ENCODE data around the gene CCNJ. TPM values are rescaled to one million over a fixed set of nuclear protein-coding genes. Genes with fewer than 3 reads are reported as not detected.

Gene CCNJ
- total and polyA plus RNA-seq, 2 donors (not counting 1 experiment from before 2014, with no cell fraction given), result 2.8 to 8.9 TPM

DNA sequence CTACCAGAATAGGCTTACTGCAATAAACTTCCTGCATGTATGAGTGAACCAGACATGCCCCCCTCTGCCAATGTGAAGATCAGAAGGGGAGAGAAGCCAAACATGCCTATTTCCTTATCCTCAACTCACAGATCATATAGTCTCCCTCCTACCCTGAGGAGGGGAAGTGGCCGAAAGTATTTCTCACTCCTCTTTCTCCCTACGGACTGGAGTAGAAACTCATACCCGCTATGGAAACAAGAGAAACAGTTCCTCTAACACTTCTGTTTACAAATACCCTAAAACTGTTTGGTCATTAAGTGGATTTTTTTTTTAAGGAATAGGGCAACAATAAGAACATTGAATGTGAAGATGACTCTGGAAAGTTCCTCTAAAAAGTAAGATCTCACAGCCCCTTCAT is 31.4 kb downstream of the CCNJ start:
- H3K36me3 ChIP-seq (replicated peaks in 1 of 2; ENCODE audit: control extremely low read depth in 1 of 2, control insufficient read depth in 1 of 2, extremely low read depth in 1 of 2, insufficient read depth in 2 of 2, low read length in 1 of 2), result no peaks in the 10 kb centered on the region
- no peaks in the 10 kb centered on the region for H3K9me3 ChIP-seq (ENCODE audit: control extremely low read depth in 1 of 3, control insufficient read depth in 2 of 3, insufficient read depth in 1 of 3, low read length in 2 of 3)
- no peak overlapping the region for H3K4me3 ChIP-seq (ENCODE audit: control extremely low read depth in 1 of 5, extremely low read depth in 1 of 5, insufficient read depth in 1 of 5, low read depth in 2 of 5, low read length in 4 of 5)
- Mint-ChIP-seq H3K4me1 (no peaks in the 10 kb centered on the region), H3K27ac (no peak overlapping the region), H3K9me3 (ENCODE audit: insufficient read depth) (no peaks in the 10 kb centered on the region), H3K4me3 (no peak overlapping the region), H3K27me3 (no peaks in the 10 kb centered on the region)
- no peak for TF ChIP-seq CTCF (IDR thresholded peaks at IDR 0.05)
- TF ChIP-seq EZH2 (IDR thresholded peaks at IDR 0.05; ENCODE audit: borderline replicate concordance, insufficient read depth, low read depth, low read length, poor library complexity, severe bottlenecking), result no peak
- no peak overlapping the region for H3K4me2 ChIP-seq (replicated peaks; ENCODE audit: low read depth, low read length, poor library complexity, severe bottlenecking)
- intact Hi-C loops (cut with micrococcal nuclease), result no loop called here
- no peak overlapping the region for H3K9ac ChIP-seq (ENCODE audit: low read length)
- no peaks in the 10 kb centered on the region for H3K27me3 ChIP-seq (replicated peaks in 1 of 4; ENCODE audit: control extremely low read depth in 1 of 4, control insufficient read depth in 3 of 4, insufficient read depth in 4 of 4, low read length in 3 of 4)
- H3K79me2 ChIP-seq (ENCODE audit: control insufficient read depth, insufficient read depth, low read length), result no peaks in the 10 kb centered on the region
- no peak overlapping the region for H2AFZ ChIP-seq (ENCODE audit: insufficient read depth, low read depth, low read length, poor library complexity, severe bottlenecking)
- no CpG with 5 or more reads among the region's 3 CpGs for WGBS (ENCODE audit: insufficient coverage)
- ChIA-PET POLR2A (no interaction called here), CTCF (interaction anchor here (1.4 kb wide), 1 partner anchor 155 kb away, joined by 3 read pairs; no protein-coding TSS in a partner anchor)
- H3K27ac ChIP-seq (ENCODE audit: low read length in 2 of 2), result no peak overlapping the region
- no peaks in the 10 kb centered on the region for H4K20me1 ChIP-seq (ENCODE audit: control insufficient read depth, insufficient read depth, low read length, poor library complexity, severe bottlenecking)
- DNase-seq, result no peak
- no peak for ATAC-seq (ENCODE audit: low read depth)
- H3K4me1 ChIP-seq (ENCODE audit: control insufficient read depth in 2 of 2, insufficient read depth in 2 of 2, low read length in 2 of 2), result no peaks in the 10 kb centered on the region

- H3K27ac ChIP-seq (ENCODE audit: low read length in 2 of 2), result no peak overlapping the region
- no peaks in the 10 kb centered on the region for H3K4me1 ChIP-seq (ENCODE audit: control insufficient read depth in 2 of 2, insufficient read depth in 2 of 2, low read length in 2 of 2)
- H3K9ac ChIP-seq (ENCODE audit: low read length), result no peak overlapping the region
- CTCF ChIA-PET, result interaction anchor here (1.4 kb wide), 1 partner anchor 154 kb away, joined by 3 read pairs; no protein-coding TSS in a partner anchor
- DNase-seq (no peak), ATAC-seq (ENCODE audit: low read depth) (no peak)
- H3K27ac Mint-ChIP-seq, result no peak overlapping the region
- H3K79me2 ChIP-seq (ENCODE audit: control insufficient read depth, insufficient read depth, low read length), result no peaks in the 10 kb centered on the region
- H3K4me2 ChIP-seq (replicated peaks; ENCODE audit: low read depth, low read length, poor library complexity, severe bottlenecking), result no peak overlapping the region
- whole genome bisulfite sequencing (ENCODE audit: insufficient coverage), result 94% methylated on average over 2 of the region's 2 CpGs
- no peaks in the 10 kb centered on the region for H4K20me1 ChIP-seq (ENCODE audit: control insufficient read depth, insufficient read depth, low read length, poor library complexity, severe bottlenecking)
- H3K4me3 Mint-ChIP-seq, result no peak overlapping the region
- no peak for TF ChIP-seq CTCF (IDR thresholded peaks at IDR 0.05)
- no peak for TF ChIP-seq EZH2 (IDR thresholded peaks at IDR 0.05; ENCODE audit: borderline replicate concordance, insufficient read depth, low read depth, low read length, poor library complexity, severe bottlenecking)
- H3K4me3 ChIP-seq (ENCODE audit: control extremely low read depth in 1 of 5, extremely low read depth in 1 of 5, insufficient read depth in 1 of 5, low read depth in 2 of 5, low read length in 4 of 5), result no peak overlapping the region
- no peak overlapping the region for H2AFZ ChIP-seq (ENCODE audit: insufficient read depth, low read depth, low read length, poor library complexity, severe bottlenecking)
- H3K27me3 Mint-ChIP-seq, result no peaks in the 10 kb centered on the region
- H3K9me3 ChIP-seq (ENCODE audit: control extremely low read depth in 1 of 3, control insufficient read depth in 2 of 3, insufficient read depth in 1 of 3, low read length in 2 of 3), result no peaks in the 10 kb centered on the region
- no peaks in the 10 kb centered on the region for H3K9me3 Mint-ChIP-seq (ENCODE audit: insufficient read depth)
- no peaks in the 10 kb centered on the region for H3K27me3 ChIP-seq (replicated peaks in 1 of 4; ENCODE audit: control extremely low read depth in 1 of 4, control insufficient read depth in 3 of 4, insufficient read depth in 4 of 4, low read length in 3 of 4)
- peaks cover 0 to under 1% of the 10 kb centered on the region in 2 experiments for H3K36me3 ChIP-seq (replicated peaks in 1 of 2; ENCODE audit: control extremely low read depth in 1 of 2, control insufficient read depth in 1 of 2, extremely low read depth in 1 of 2, insufficient read depth in 2 of 2, low read length in 1 of 2)
- intact Hi-C loops (cut with micrococcal nuclease), result no loop called here
- H3K4me1 Mint-ChIP-seq, result no peaks in the 10 kb centered on the region
- POLR2A ChIA-PET, result no interaction called here
These were observed 32.6 kb downstream of the CCNJ start for GRCh38 chr10:96075977-96076376.

Data from B cell (primary cell).